Measurements from ENCODE around the gene RPP38. TPM values are rescaled to one million over a fixed set of nuclear protein-coding genes. Genes with fewer than 3 reads are reported as not detected.
A peak's percentile ranks its signal among the peaks of the same experiment; 100 is the strongest.

RPP38 gene
- total and polyA plus RNA-seq, 10 donors: 12.5 to 24.9 (median 16.3) TPM

- TF ChIP-seq POLR2AphosphoS5 (IDR thresholded peaks at IDR 0.05): no peak
- no peak for TF ChIP-seq POLR2A (IDR thresholded peaks at IDR 0.05)
- no peak for TF ChIP-seq CTCF (IDR thresholded peaks at IDR 0.05 in 8 of 11, conservative IDR thresholded peaks at IDR 0.05 in 3 of 11)
- intact Hi-C loops (cut with DNase I; ENCODE audit: low total_unique reads): no loop called here
- Histone ChIP-seq H3K9me3 (no peaks in the 10 kb centered on the region), H3K36me3 (peaks cover 0 to 91% (median 31%) of the 10 kb centered on the region in 6 donors), H3K4me3 (no peak overlapping the region), H3K4me1 (peaks cover 0 to 5% (median 0%) of the 10 kb centered on the region in 6 donors), H3K27me3 (replicated peaks in 1 of 7) (no peaks in the 10 kb centered on the region), H3K27ac (peak overlapping the region in 1 of 8 donors; percentile 1)
- no peak for DNase-seq
- WGBS, 5 donors: 85 to 88% (median 87%) methylated on average over 9 of the region's 9 CpGs
These were observed 25.4 kb downstream of the RPP38 start for GRCh38 chr10:15122477-15123030.

- Histone ChIP-seq H3K4me1 (peaks cover 0 to 2% (median 0%) of the 10 kb centered on the region in 6 donors), H3K9me3 (no peaks in the 10 kb centered on the region), H3K27ac (no peak overlapping the region), H3K4me3 (no peak overlapping the region), H3K27me3 (replicated peaks in 1 of 7) (no peaks in the 10 kb centered on the region), H3K36me3 (peaks cover 0 to 91% (median 29%) of the 10 kb centered on the region in 6 donors)
- no peak for TF ChIP-seq POLR2A (IDR thresholded peaks at IDR 0.05)
- no peak for TF ChIP-seq CTCF (IDR thresholded peaks at IDR 0.05 in 8 of 11, conservative IDR thresholded peaks at IDR 0.05 in 3 of 11)
- TF ChIP-seq POLR2AphosphoS5 (IDR thresholded peaks at IDR 0.05): no peak
- DNase-seq: no peak
- intact Hi-C loops (cut with DNase I; ENCODE audit: low total_unique reads): no loop called here
- WGBS, 5 donors: 64 to 77% (median 73%) methylated on average over 3 of the region's 3 CpGs
These were observed 26.6 kb downstream of the RPP38 start for GRCh38 chr10:15123749-15124184.

- no peak overlapping the region for H3K4me3 ChIP-seq
- DNase-seq: no peak
- H3K27ac ChIP-seq: no peak overlapping the region
- H3K9me3 ChIP-seq: no peaks in the 10 kb centered on the region
- no peaks in the 10 kb centered on the region for H3K4me1 ChIP-seq
- TF ChIP-seq CTCF (IDR thresholded peaks at IDR 0.05 in 8 of 11, conservative IDR thresholded peaks at IDR 0.05 in 3 of 11) (no peak), POLR2A (IDR thresholded peaks at IDR 0.05) (no peak), POLR2AphosphoS5 (IDR thresholded peaks at IDR 0.05) (no peak)
- intact Hi-C loops (cut with DNase I; ENCODE audit: low total_unique reads): no loop called here
- H3K27me3 ChIP-seq (replicated peaks in 1 of 7): no peaks in the 10 kb centered on the region
- 95 to 97% (median 96%) methylated on average over 9 of the region's 9 CpGs for whole genome bisulfite sequencing, 5 donors
- H3K36me3 ChIP-seq: peaks cover 0 to 88% (median 27%) of the 10 kb centered on the region in 6 donors
These were observed 27.0 kb downstream of the RPP38 start for GRCh38 chr10:15124190-15124589.

GRCh38 chr10:15124908-15125307, 27.8 kb downstream of the RPP38 start:
- Histone ChIP-seq H3K27ac (no peak overlapping the region), H3K4me1 (no peaks in the 10 kb centered on the region), H3K9me3 (no peaks in the 10 kb centered on the region), H3K4me3 (no peak overlapping the region), H3K36me3 (peaks cover 0 to 88% (median 21%) of the 10 kb centered on the region in 6 donors), H3K27me3 (replicated peaks in 1 of 7) (no peaks in the 10 kb centered on the region)
- 85 to 96% (median 87%) methylated on average over 3 of the region's 3 CpGs for whole genome bisulfite sequencing, 5 donors
- intact Hi-C loops (cut with DNase I; ENCODE audit: low total_unique reads): no loop called here
- TF ChIP-seq CTCF (IDR thresholded peaks at IDR 0.05 in 8 of 11, conservative IDR thresholded peaks at IDR 0.05 in 3 of 11) (no peak), POLR2AphosphoS5 (IDR thresholded peaks at IDR 0.05) (no peak), POLR2A (IDR thresholded peaks at IDR 0.05) (no peak)
- no peak for DNase-seq
